Measurements from ENCODE around the gene LIPC.

DNA sequence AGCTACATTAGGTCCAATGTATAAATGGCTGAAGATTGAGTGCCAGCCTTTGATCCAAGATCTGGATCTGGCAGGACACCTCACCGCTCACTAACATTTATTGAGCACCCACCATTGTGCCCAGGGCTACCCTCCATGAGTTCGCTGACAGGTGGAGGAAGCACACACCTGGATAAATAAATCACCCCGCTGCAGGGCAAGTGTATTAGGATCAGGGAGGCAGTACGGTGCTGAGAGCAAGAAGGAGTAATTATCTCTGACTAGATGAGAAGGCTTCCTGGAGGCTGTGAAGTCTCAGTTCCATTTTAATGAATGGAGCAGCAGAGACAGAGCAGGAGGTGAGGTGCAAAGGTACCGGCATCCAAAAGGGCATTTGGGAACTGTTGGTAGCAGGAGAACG, 104.1 kb downstream of the LIPC start:
- TF ChIP-seq, protein P1, sequence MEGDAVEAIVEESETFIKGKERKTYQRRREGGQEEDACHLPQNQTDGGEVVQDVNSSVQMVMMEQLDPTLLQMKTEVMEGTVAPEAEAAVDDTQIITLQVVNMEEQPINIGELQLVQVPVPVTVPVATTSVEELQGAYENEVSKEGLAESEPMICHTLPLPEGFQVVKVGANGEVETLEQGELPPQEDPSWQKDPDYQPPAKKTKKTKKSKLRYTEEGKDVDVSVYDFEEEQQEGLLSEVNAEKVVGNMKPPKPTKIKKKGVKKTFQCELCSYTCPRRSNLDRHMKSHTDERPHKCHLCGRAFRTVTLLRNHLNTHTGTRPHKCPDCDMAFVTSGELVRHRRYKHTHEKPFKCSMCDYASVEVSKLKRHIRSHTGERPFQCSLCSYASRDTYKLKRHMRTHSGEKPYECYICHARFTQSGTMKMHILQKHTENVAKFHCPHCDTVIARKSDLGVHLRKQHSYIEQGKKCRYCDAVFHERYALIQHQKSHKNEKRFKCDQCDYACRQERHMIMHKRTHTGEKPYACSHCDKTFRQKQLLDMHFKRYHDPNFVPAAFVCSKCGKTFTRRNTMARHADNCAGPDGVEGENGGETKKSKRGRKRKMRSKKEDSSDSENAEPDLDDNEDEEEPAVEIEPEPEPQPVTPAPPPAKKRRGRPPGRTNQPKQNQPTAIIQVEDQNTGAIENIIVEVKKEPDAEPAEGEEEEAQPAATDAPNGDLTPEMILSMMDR (optimal IDR thresholded peaks at IDR 0.05 in 1 of 3, IDR thresholded peaks at IDR 0.05 in 1 of 3, conservative IDR thresholded peaks at IDR 0.05 in 1 of 3; ENCODE audit: extremely low read depth in 1 of 3, insufficient read depth in 2 of 3, low read length in 3 of 3), result no peak
- TF ChIP-seq EZH2 (IDR thresholded peaks at IDR 0.05; ENCODE audit: low read length), result no peak
